Ishikawa (cell line): Measurements from ENCODE around the gene TMOD1.

Source experiments
- CEBPB ChIP-seq: IDR thresholded peaks from 2 replicates; pipeline ENCODE4 v1.6.1; 2012
- CREB1 ChIP-seq: IDR thresholded peaks from 2 replicates; pipeline ENCODE4 v1.6.1; 2012; ENCODE audit warnings: low read depth
- EGR1 ChIP-seq: IDR thresholded peaks from 2 replicates; pipeline ENCODE4 v1.6.1; 2012
- EP300 ChIP-seq: IDR thresholded peaks from 2 replicates; pipeline ENCODE4 v1.6.1; 2012; ENCODE audit warnings: borderline replicate concordance
- MAX ChIP-seq: IDR thresholded peaks from 2 replicates; pipeline ENCODE4 v1.6.1; 2012
- REST ChIP-seq: IDR thresholded peaks from 2 replicates; pipeline ENCODE4 v1.6.1; 2012; ENCODE audit warnings: low read depth, mild to moderate bottlenecking
- TAF1 ChIP-seq: IDR thresholded peaks from 2 replicates; pipeline ENCODE4 v1.6.1; 2012; ENCODE audit warnings: low read depth, mild to moderate bottlenecking
- YY1 ChIP-seq: IDR thresholded peaks from 2 replicates; pipeline ENCODE4 v1.6.1; 2012; ENCODE audit warnings: low read depth
- ZBTB7A ChIP-seq: IDR thresholded peaks from 2 replicates; pipeline ENCODE4 v1.6.1; 2012; ENCODE audit warnings: low read depth

GRCh38 chr9:97604901-97605645 is 103.6 kb downstream of the TMOD1 start:
- TF ChIP-seq EP300, result no peak
- no peak for TF ChIP-seq REST
- no peak for TF ChIP-seq CEBPB
- no peak for TF ChIP-seq ZBTB7A
- TF ChIP-seq YY1, result no peak
- no peak for TF ChIP-seq TAF1
- TF ChIP-seq MAX, result no peak
- no peak for TF ChIP-seq CREB1
- TF ChIP-seq EGR1, result no peak
